Measurements from ENCODE around the gene C8B.

GRCh38 chr1:56927986-56928385, 37.8 kb downstream of the C8B start:
- TF ChIP-seq CEBPB (IDR thresholded peaks at IDR 0.05), result no peak
- no peak for TF ChIP-seq USF1 (IDR thresholded peaks at IDR 0.05)
- TF ChIP-seq EP300 (IDR thresholded peaks at IDR 0.05; ENCODE audit: borderline replicate concordance), result no peak
- no peak for TF ChIP-seq NFIC (IDR thresholded peaks at IDR 0.05)
- no peak for TF ChIP-seq REST (IDR thresholded peaks at IDR 0.05; ENCODE audit: low read depth)

Data from Ishikawa (cell line).